ENCODE measurements around the gene KCNK4.

Gene KCNK4

GRCh38 chr11:64258356-64258755 lies 32.7 kb upstream of the KCNK4 start:
- H3K4me3 ChIP-seq (ENCODE audit: low read length) = no peak overlapping the region
- peaks cover 30% of the 10 kb centered on the region for H3K36me3 ChIP-seq (ENCODE audit: control insufficient read depth, insufficient read depth, low read length)
- no peak overlapping the region for H3K9ac ChIP-seq (ENCODE audit: low read length)
- H3K27me3 ChIP-seq (ENCODE audit: control insufficient read depth, insufficient read depth, low read length) = no peaks in the 10 kb centered on the region
- no peak overlapping the region for H3K27ac ChIP-seq (ENCODE audit: low read depth, low read length)
- no peaks in the 10 kb centered on the region for H3K4me1 ChIP-seq (ENCODE audit: control insufficient read depth, insufficient read depth, low read length)

- H3K27ac ChIP-seq (ENCODE audit: low read depth, low read length) = no peak overlapping the region
- no peak overlapping the region for H3K9ac ChIP-seq (ENCODE audit: low read length)
- no peak overlapping the region for H3K4me3 ChIP-seq (ENCODE audit: low read length)
- H3K27me3 ChIP-seq (ENCODE audit: control insufficient read depth, insufficient read depth, low read length) = no peaks in the 10 kb centered on the region
- H3K4me1 ChIP-seq (ENCODE audit: control insufficient read depth, insufficient read depth, low read length) = no peaks in the 10 kb centered on the region
- H3K36me3 ChIP-seq (ENCODE audit: control insufficient read depth, insufficient read depth, low read length) = peaks cover 31% of the 10 kb centered on the region
These were observed 32.1 kb upstream of the KCNK4 start for GRCh38 chr11:64258946-64259532.

GRCh38 chr11:64259533-64260067 lies 31.5 kb upstream of the KCNK4 start:
- no peak overlapping the region for H3K4me3 ChIP-seq (ENCODE audit: low read length)
- H3K27ac ChIP-seq (ENCODE audit: low read depth, low read length) = no peak overlapping the region
- no peaks in the 10 kb centered on the region for H3K4me1 ChIP-seq (ENCODE audit: control insufficient read depth, insufficient read depth, low read length)
- no peak overlapping the region for H3K9ac ChIP-seq (ENCODE audit: low read length)
- H3K27me3 ChIP-seq (ENCODE audit: control insufficient read depth, insufficient read depth, low read length) = no peaks in the 10 kb centered on the region
- H3K36me3 ChIP-seq (ENCODE audit: control insufficient read depth, insufficient read depth, low read length) = peaks cover 36% of the 10 kb centered on the region

- no peak overlapping the region for H3K9ac ChIP-seq (ENCODE audit: low read length)
- H3K27ac ChIP-seq (ENCODE audit: low read depth, low read length) = no peak overlapping the region
- H3K36me3 ChIP-seq (ENCODE audit: control insufficient read depth, insufficient read depth, low read length) = peaks cover 37% of the 10 kb centered on the region
- H3K27me3 ChIP-seq (ENCODE audit: control insufficient read depth, insufficient read depth, low read length) = no peaks in the 10 kb centered on the region
- H3K4me1 ChIP-seq (ENCODE audit: control insufficient read depth, insufficient read depth, low read length) = no peaks in the 10 kb centered on the region
- no peak overlapping the region for H3K4me3 ChIP-seq (ENCODE audit: low read length)
These were observed 30.9 kb upstream of the KCNK4 start for GRCh38 chr11:64260147-64260708.

- Histone ChIP-seq H3K36me3 (ENCODE audit: control insufficient read depth, insufficient read depth, low read length) (peaks cover 40% of the 10 kb centered on the region), H3K4me1 (ENCODE audit: control insufficient read depth, insufficient read depth, low read length) (no peaks in the 10 kb centered on the region), H3K27me3 (ENCODE audit: control insufficient read depth, insufficient read depth, low read length) (no peaks in the 10 kb centered on the region), H3K9ac (ENCODE audit: low read length) (no peak overlapping the region), H3K4me3 (ENCODE audit: low read length) (no peak overlapping the region), H3K27ac (ENCODE audit: low read depth, low read length) (no peak overlapping the region)
These were observed 29.5 kb upstream of the KCNK4 start for GRCh38 chr11:64261556-64262080.

GRCh38 chr11:64262271-64263002 lies 28.7 kb upstream of the KCNK4 start:
- H3K4me3 ChIP-seq (ENCODE audit: low read length) = no peak overlapping the region
- H3K27ac ChIP-seq (ENCODE audit: low read depth, low read length) = no peak overlapping the region
- peaks cover 38% of the 10 kb centered on the region for H3K36me3 ChIP-seq (ENCODE audit: control insufficient read depth, insufficient read depth, low read length)
- no peaks in the 10 kb centered on the region for H3K27me3 ChIP-seq (ENCODE audit: control insufficient read depth, insufficient read depth, low read length)
- H3K4me1 ChIP-seq (ENCODE audit: control insufficient read depth, insufficient read depth, low read length) = no peaks in the 10 kb centered on the region
- no peak overlapping the region for H3K9ac ChIP-seq (ENCODE audit: low read length)

GRCh38 chr11:64263021-64263946 lies 27.8 kb upstream of the KCNK4 start:
- H3K27ac ChIP-seq (ENCODE audit: low read depth, low read length) = no peak overlapping the region
- no peak overlapping the region for H3K9ac ChIP-seq (ENCODE audit: low read length)
- peaks cover 38% of the 10 kb centered on the region for H3K36me3 ChIP-seq (ENCODE audit: control insufficient read depth, insufficient read depth, low read length)

GRCh38 chr11:64263947-64264317 lies 27.2 kb upstream of the KCNK4 start:
- Histone ChIP-seq H3K4me3 (ENCODE audit: low read length) (no peak overlapping the region), H3K4me1 (ENCODE audit: control insufficient read depth, insufficient read depth, low read length) (peaks cover 8% of the 10 kb centered on the region), H3K27ac (ENCODE audit: low read depth, low read length) (no peak overlapping the region), H3K9ac (ENCODE audit: low read length) (no peak overlapping the region), H3K27me3 (ENCODE audit: control insufficient read depth, insufficient read depth, low read length) (peaks cover under 1% of the 10 kb centered on the region), H3K36me3 (ENCODE audit: control insufficient read depth, insufficient read depth, low read length) (peaks cover 35% of the 10 kb centered on the region)

More at GRCh38 chr11:64263021-64263946, 27.8 kb upstream of the KCNK4 start:
- Histone ChIP-seq H3K4me3 (ENCODE audit: low read length) (no peak overlapping the region), H3K4me1 (ENCODE audit: control insufficient read depth, insufficient read depth, low read length) (peaks cover 2% of the 10 kb centered on the region), H3K27me3 (ENCODE audit: control insufficient read depth, insufficient read depth, low read length) (no peaks in the 10 kb centered on the region)

- Histone ChIP-seq H3K27me3 (ENCODE audit: control insufficient read depth, insufficient read depth, low read length) (peaks cover 2% of the 10 kb centered on the region), H3K36me3 (ENCODE audit: control insufficient read depth, insufficient read depth, low read length) (peaks cover 32% of the 10 kb centered on the region), H3K27ac (ENCODE audit: low read depth, low read length) (no peak overlapping the region), H3K9ac (ENCODE audit: low read length) (no peak overlapping the region), H3K4me3 (ENCODE audit: low read length) (no peak overlapping the region), H3K4me1 (ENCODE audit: control insufficient read depth, insufficient read depth, low read length) (peaks cover 9% of the 10 kb centered on the region)
These were observed 26.7 kb upstream of the KCNK4 start for GRCh38 chr11:64264371-64264852.

- no peak overlapping the region for H3K4me3 ChIP-seq (ENCODE audit: low read length)
- peaks cover 9% of the 10 kb centered on the region for H3K4me1 ChIP-seq (ENCODE audit: control insufficient read depth, insufficient read depth, low read length)
- H3K27me3 ChIP-seq (ENCODE audit: control insufficient read depth, insufficient read depth, low read length) = peaks cover 2% of the 10 kb centered on the region
- H3K9ac ChIP-seq (ENCODE audit: low read length) = no peak overlapping the region
- H3K36me3 ChIP-seq (ENCODE audit: control insufficient read depth, insufficient read depth, low read length) = peaks cover 22% of the 10 kb centered on the region
- no peak overlapping the region for H3K27ac ChIP-seq (ENCODE audit: low read depth, low read length)
These were observed 25.6 kb upstream of the KCNK4 start for GRCh38 chr11:64265176-64266160.

GRCh38 chr11:64266339-64266738 lies 24.8 kb upstream of the KCNK4 start:
- peaks cover 9% of the 10 kb centered on the region for H3K4me1 ChIP-seq (ENCODE audit: control insufficient read depth, insufficient read depth, low read length)
- peaks cover 22% of the 10 kb centered on the region for H3K36me3 ChIP-seq (ENCODE audit: control insufficient read depth, insufficient read depth, low read length)
- no peak overlapping the region for H3K27ac ChIP-seq (ENCODE audit: low read depth, low read length)

More at GRCh38 chr11:64266339-64266738, 24.8 kb upstream of the KCNK4 start:
- H3K9ac ChIP-seq (ENCODE audit: low read length) = no peak overlapping the region
- H3K27me3 ChIP-seq (ENCODE audit: control insufficient read depth, insufficient read depth, low read length) = peaks cover 2% of the 10 kb centered on the region
- H3K4me3 ChIP-seq (ENCODE audit: low read length) = no peak overlapping the region
